DOHH2 (cell line): Measurements from ENCODE around the gene C16orf78.

Experiments used
- CTCF ChIP-seq: fragments of 200-600 bp; sonication (generic); IDR thresholded peaks from one replicate; pipeline ENCODE4 v1.5.1; 2014; ENCODE audit warnings: antibody characterized with exemption, mild to moderate bottlenecking, low read depth, low read length; ENCODE audit not compliant: poor library complexity, severe bottlenecking
- EZH2phosphoT487 ChIP-seq: fragments of 200-600 bp; sonication (generic); IDR thresholded peaks from 2 replicates; pipeline ENCODE4 v1.6.1; 2017; ENCODE audit warnings: borderline replicate concordance, mild to moderate bottlenecking, antibody characterized with exemption, low read length, moderate library complexity, mixed read lengths

- TF ChIP-seq CTCF = no peak
- TF ChIP-seq EZH2phosphoT487 = no peak
Measured at GRCh38 chr16:49439050-49439449, 65.4 kb downstream of the C16orf78 start.
